ENCODE results near the gene STAT2.
"Not testable (repeated sequence)": the region's sequence is repeated elsewhere in the genome, so short reads cannot be mapped to it uniquely, and the experiment has no call there.

The STAT2 gene

GRCh38 chr12:56358836-56359532, 923 bp downstream of the STAT2 start:
- peak; percentile 73 for DNase-seq (ENCODE audit: low read depth)
- no peak for TF ChIP-seq CTCF (IDR thresholded peaks at IDR 0.05; ENCODE audit: insufficient read depth, low read depth, low read length, missing control alignments)
- H3K4me3 ChIP-seq (ENCODE audit: low read depth, low read length) = peak overlapping the region; percentile 96

DNA sequence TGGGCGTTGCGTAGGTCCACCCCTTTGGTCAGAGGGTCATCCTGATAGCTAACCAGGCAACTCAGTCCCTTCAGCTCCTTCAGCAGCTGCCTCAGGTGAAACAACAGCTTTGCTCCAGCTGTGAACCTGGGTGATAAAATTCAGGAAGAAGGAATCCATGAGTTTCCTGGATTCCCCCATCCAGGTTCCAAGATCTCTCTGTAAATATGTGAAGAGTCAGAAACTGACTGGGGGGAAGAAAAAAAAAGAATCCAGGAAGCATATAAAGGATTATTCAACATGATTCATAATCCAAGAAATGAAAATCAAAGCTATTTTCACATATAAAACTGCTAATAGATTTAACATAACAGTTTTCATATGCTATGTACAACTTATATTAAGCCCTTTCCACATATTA, 8.6 kb downstream of the STAT2 start:
- no peak for TF ChIP-seq CTCF (IDR thresholded peaks at IDR 0.05; ENCODE audit: insufficient read depth, low read depth, low read length, missing control alignments)
- H3K4me3 ChIP-seq (ENCODE audit: low read depth, low read length) = no peak overlapping the region
- DNase-seq (ENCODE audit: low read depth) = no peak

DNA sequence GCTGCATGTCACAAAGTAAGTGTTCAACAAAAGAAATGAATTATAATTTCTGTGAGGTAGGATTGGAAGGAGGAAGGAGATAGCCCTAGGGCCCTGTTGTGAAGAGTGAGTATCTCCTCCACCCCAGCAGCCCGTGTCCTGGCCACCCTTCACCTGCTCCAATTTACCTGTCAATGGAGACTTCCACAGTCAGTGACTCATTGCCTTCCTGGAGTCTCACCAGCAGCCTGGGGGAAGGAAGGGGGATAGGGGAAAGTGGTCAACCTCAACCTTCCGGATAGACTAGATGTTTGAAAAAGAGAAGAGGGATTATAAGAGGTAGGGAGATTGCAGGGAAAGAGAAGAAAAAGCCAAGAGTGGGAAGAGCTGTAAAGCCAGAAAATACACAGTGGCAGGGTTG, 9.2 kb downstream of the STAT2 start:
- no peak overlapping the region for H3K4me3 ChIP-seq (ENCODE audit: low read depth, low read length)
- DNase-seq (ENCODE audit: low read depth) = no peak
- TF ChIP-seq CTCF (IDR thresholded peaks at IDR 0.05; ENCODE audit: insufficient read depth, low read depth, low read length, missing control alignments) = no peak

- H3K4me3 ChIP-seq (ENCODE audit: low read depth, low read length) = no peak overlapping the region
- TF ChIP-seq CTCF (IDR thresholded peaks at IDR 0.05; ENCODE audit: insufficient read depth, low read depth, low read length, missing control alignments) = no peak
- no peak for DNase-seq (ENCODE audit: low read depth)
These were observed 11.1 kb downstream of the STAT2 start for GRCh38 chr12:56348776-56349175.

- DNase-seq (ENCODE audit: low read depth) = peak; percentile 44
- not testable (repeated sequence) for H3K4me3 ChIP-seq (ENCODE audit: low read depth, low read length)
These were observed 12.7 kb downstream of the STAT2 start for GRCh38 chr12:56347255-56347654.

DNA sequence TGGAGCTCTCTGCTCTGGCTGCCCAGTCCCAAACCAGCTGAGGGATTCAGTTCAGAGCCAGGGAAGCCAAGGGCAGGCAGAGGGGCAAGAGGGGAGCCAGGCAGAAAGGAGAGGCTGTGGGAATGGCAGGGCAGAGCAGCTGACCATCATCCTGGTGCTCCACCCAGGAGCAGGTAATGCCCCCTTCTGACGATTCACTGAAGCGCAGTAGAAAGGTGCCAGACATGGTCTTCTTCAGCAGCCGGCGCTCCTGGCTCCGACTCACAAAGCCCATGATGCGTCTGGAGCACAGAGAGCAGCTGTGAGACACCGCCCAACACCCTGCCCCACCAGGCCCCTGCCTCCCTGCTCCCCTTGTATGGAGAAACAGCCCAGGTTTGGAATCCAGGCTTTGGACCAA, 13.2 kb downstream of the STAT2 start:
- peak; percentile 24 for TF ChIP-seq CTCF (IDR thresholded peaks at IDR 0.05; ENCODE audit: insufficient read depth, low read depth, low read length, missing control alignments)
- DNase-seq (ENCODE audit: low read depth) = no peak
- no peak overlapping the region for H3K4me3 ChIP-seq (ENCODE audit: low read depth, low read length)

DNA sequence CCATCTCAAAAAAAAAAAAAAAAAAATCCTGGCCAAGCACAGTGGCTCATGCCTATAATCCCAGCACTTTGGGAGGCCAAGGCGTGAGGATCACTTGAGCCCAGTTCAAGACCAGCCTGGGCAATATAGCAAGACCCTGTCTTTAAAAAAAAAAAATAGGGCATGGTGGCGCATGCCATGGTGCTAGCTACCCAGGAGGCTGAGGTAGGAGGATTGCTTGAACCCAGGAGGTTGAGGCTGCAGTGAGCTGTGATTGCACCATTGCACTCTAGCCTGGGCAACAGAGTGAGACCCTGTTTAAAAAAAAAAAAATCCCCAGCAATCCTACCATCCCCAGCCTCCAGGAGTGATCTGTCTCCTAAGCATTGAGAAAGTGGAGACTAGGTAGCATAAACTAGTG, 17.6 kb downstream of the STAT2 start:
- DNase-seq (ENCODE audit: low read depth); H3K4me3 ChIP-seq (ENCODE audit: low read depth, low read length): not testable (repeated sequence)

DNA sequence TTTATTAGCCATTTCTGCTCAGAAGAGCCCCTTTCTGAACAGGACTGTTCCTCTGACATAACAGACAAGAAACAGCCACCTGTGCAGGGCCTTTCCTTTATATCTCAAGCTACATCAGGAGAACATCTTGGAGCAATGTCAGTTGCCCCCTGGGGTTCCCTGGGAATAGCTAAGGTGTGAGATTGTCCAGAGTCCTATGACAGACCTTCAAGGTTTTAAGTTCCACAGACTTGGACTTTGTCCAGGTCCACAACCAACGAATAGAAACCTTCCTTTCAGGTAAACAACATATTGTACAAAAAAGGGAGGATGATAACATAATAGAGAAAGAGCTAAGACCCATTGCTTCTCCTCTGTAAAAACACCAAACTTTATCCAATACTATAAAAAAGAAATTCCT, 18.3 kb downstream of the STAT2 start:
- no peak for DNase-seq (ENCODE audit: low read depth)
- no peak overlapping the region for H3K4me3 ChIP-seq (ENCODE audit: low read depth, low read length)
- no peak for TF ChIP-seq CTCF (IDR thresholded peaks at IDR 0.05; ENCODE audit: insufficient read depth, low read depth, low read length, missing control alignments)

All from GM12865 (cell line).